ENCODE measurements around the gene ZNF70.

ZNF70 gene

GRCh38 chr22:23777776-23778576 lies 27.1 kb upstream of the ZNF70 start:
- Histone ChIP-seq H3K27ac (ENCODE audit: low read depth, low read length) (no peak overlapping the region), H3K4me3 (ENCODE audit: low read depth, low read length) (no peak overlapping the region), H3K9ac (ENCODE audit: low read depth, low read length) (no peak overlapping the region), H3K9me3 (ENCODE audit: control insufficient read depth, insufficient read depth, low read length) (no peaks in the 10 kb centered on the region), H3K27me3 (ENCODE audit: control insufficient read depth, insufficient read depth, low read length) (peaks cover 16% of the 10 kb centered on the region), H3K36me3 (ENCODE audit: control insufficient read depth, insufficient read depth, low read length) (no peaks in the 10 kb centered on the region), H3K4me1 (ENCODE audit: control insufficient read depth, insufficient read depth, low read length) (no peaks in the 10 kb centered on the region)

GRCh38 chr22:23775779-23776375 lies 25.0 kb upstream of the ZNF70 start:
- no peaks in the 10 kb centered on the region for H3K36me3 ChIP-seq (ENCODE audit: control insufficient read depth, insufficient read depth, low read length)
- no peaks in the 10 kb centered on the region for H3K9me3 ChIP-seq (ENCODE audit: control insufficient read depth, insufficient read depth, low read length)
- peaks cover 6% of the 10 kb centered on the region for H3K4me1 ChIP-seq (ENCODE audit: control insufficient read depth, insufficient read depth, low read length)
- H3K27ac ChIP-seq (ENCODE audit: low read depth, low read length): no peak overlapping the region
- H3K27me3 ChIP-seq (ENCODE audit: control insufficient read depth, insufficient read depth, low read length): peaks cover 17% of the 10 kb centered on the region
- H3K4me3 ChIP-seq (ENCODE audit: low read depth, low read length): no peak overlapping the region
- H3K9ac ChIP-seq (ENCODE audit: low read depth, low read length): no peak overlapping the region

GRCh38 chr22:23774922-23775436 lies 24.1 kb upstream of the ZNF70 start:
- peaks cover 6% of the 10 kb centered on the region for H3K4me1 ChIP-seq (ENCODE audit: control insufficient read depth, insufficient read depth, low read length)
- H3K4me3 ChIP-seq (ENCODE audit: low read depth, low read length): no peak overlapping the region
- H3K9ac ChIP-seq (ENCODE audit: low read depth, low read length): no peak overlapping the region
- no peak overlapping the region for H3K27ac ChIP-seq (ENCODE audit: low read depth, low read length)
- no peaks in the 10 kb centered on the region for H3K36me3 ChIP-seq (ENCODE audit: control insufficient read depth, insufficient read depth, low read length)
- peaks cover 17% of the 10 kb centered on the region for H3K27me3 ChIP-seq (ENCODE audit: control insufficient read depth, insufficient read depth, low read length)
- no peaks in the 10 kb centered on the region for H3K9me3 ChIP-seq (ENCODE audit: control insufficient read depth, insufficient read depth, low read length)

- Histone ChIP-seq H3K36me3 (ENCODE audit: control insufficient read depth, insufficient read depth, low read length) (no peaks in the 10 kb centered on the region), H3K4me3 (ENCODE audit: low read depth, low read length) (no peak overlapping the region), H3K27me3 (ENCODE audit: control insufficient read depth, insufficient read depth, low read length) (peaks cover 22% of the 10 kb centered on the region), H3K4me1 (ENCODE audit: control insufficient read depth, insufficient read depth, low read length) (peaks cover 6% of the 10 kb centered on the region), H3K9ac (ENCODE audit: low read depth, low read length) (no peak overlapping the region), H3K9me3 (ENCODE audit: control insufficient read depth, insufficient read depth, low read length) (no peaks in the 10 kb centered on the region), H3K27ac (ENCODE audit: low read depth, low read length) (no peak overlapping the region)
These were observed 23.4 kb upstream of the ZNF70 start for GRCh38 chr22:23774114-23774921.

GRCh38 chr22:23773483-23774113 lies 22.7 kb upstream of the ZNF70 start:
- Histone ChIP-seq H3K4me3 (ENCODE audit: low read depth, low read length) (peak overlapping the region; percentile 66), H3K27me3 (ENCODE audit: control insufficient read depth, insufficient read depth, low read length) (peaks cover 26% of the 10 kb centered on the region), H3K9ac (ENCODE audit: low read depth, low read length) (no peak overlapping the region), H3K9me3 (ENCODE audit: control insufficient read depth, insufficient read depth, low read length) (no peaks in the 10 kb centered on the region), H3K36me3 (ENCODE audit: control insufficient read depth, insufficient read depth, low read length) (no peaks in the 10 kb centered on the region), H3K4me1 (ENCODE audit: control insufficient read depth, insufficient read depth, low read length) (peaks cover 6% of the 10 kb centered on the region), H3K27ac (ENCODE audit: low read depth, low read length) (no peak overlapping the region)

GRCh38 chr22:23772649-23773473 lies 21.9 kb upstream of the ZNF70 start, which contains the start of gene MMP11:
MMP11 (plus strand) TSS chr22:23772849; CDS start chr22:23772871, 22 bp downstream.
- Histone ChIP-seq H3K4me1 (ENCODE audit: control insufficient read depth, insufficient read depth, low read length) (peaks cover 6% of the 10 kb centered on the region), H3K9ac (ENCODE audit: low read depth, low read length) (peak within 1 kb of the TSS; percentile 37; the same call in 1 of the 2 replicates), H3K4me3 (ENCODE audit: low read depth, low read length) (peak within 1 kb of the TSS; percentile 66), H3K27me3 (ENCODE audit: control insufficient read depth, insufficient read depth, low read length) (peaks cover 26% of the 10 kb centered on the region), H3K9me3 (ENCODE audit: control insufficient read depth, insufficient read depth, low read length) (no peaks in the 10 kb centered on the region), H3K36me3 (ENCODE audit: control insufficient read depth, insufficient read depth, low read length) (no peaks in the 10 kb centered on the region), H3K27ac (ENCODE audit: low read depth, low read length) (no peak within 1 kb of the TSS)

- peak overlapping the region; percentile 66 for H3K4me3 ChIP-seq (ENCODE audit: low read depth, low read length)
- H3K27me3 ChIP-seq (ENCODE audit: control insufficient read depth, insufficient read depth, low read length): peaks cover 26% of the 10 kb centered on the region
- no peak overlapping the region for H3K27ac ChIP-seq (ENCODE audit: low read depth, low read length)
- no peaks in the 10 kb centered on the region for H3K36me3 ChIP-seq (ENCODE audit: control insufficient read depth, insufficient read depth, low read length)
- H3K9me3 ChIP-seq (ENCODE audit: control insufficient read depth, insufficient read depth, low read length): no peaks in the 10 kb centered on the region
- H3K9ac ChIP-seq (ENCODE audit: low read depth, low read length): peak overlapping the region; percentile 37; the same call in 1 of the 2 replicates
- H3K4me1 ChIP-seq (ENCODE audit: control insufficient read depth, insufficient read depth, low read length): peaks cover 6% of the 10 kb centered on the region
These were observed 21.4 kb upstream of the ZNF70 start for GRCh38 chr22:23772315-23772648.

- no peaks in the 10 kb centered on the region for H3K9me3 ChIP-seq (ENCODE audit: control insufficient read depth, insufficient read depth, low read length)
- H3K4me3 ChIP-seq (ENCODE audit: low read depth, low read length): no peak overlapping the region
- no peak overlapping the region for H3K27ac ChIP-seq (ENCODE audit: low read depth, low read length)
- peaks cover 24% of the 10 kb centered on the region for H3K27me3 ChIP-seq (ENCODE audit: control insufficient read depth, insufficient read depth, low read length)
- H3K4me1 ChIP-seq (ENCODE audit: control insufficient read depth, insufficient read depth, low read length): peaks cover 10% of the 10 kb centered on the region
- H3K9ac ChIP-seq (ENCODE audit: low read depth, low read length): no peak overlapping the region
- H3K36me3 ChIP-seq (ENCODE audit: control insufficient read depth, insufficient read depth, low read length): peaks cover 12% of the 10 kb centered on the region
These were observed 18.5 kb upstream of the ZNF70 start for GRCh38 chr22:23769321-23769965.

- Histone ChIP-seq H3K4me1 (ENCODE audit: control insufficient read depth, insufficient read depth, low read length) (peaks cover 21% of the 10 kb centered on the region), H3K27ac (ENCODE audit: low read depth, low read length) (peak within 1 kb of the TSS; percentile 83), H3K4me3 (ENCODE audit: low read depth, low read length) (peak within 1 kb of the TSS; percentile 82), H3K27me3 (ENCODE audit: control insufficient read depth, insufficient read depth, low read length) (peaks cover 9% of the 10 kb centered on the region), H3K36me3 (ENCODE audit: control insufficient read depth, insufficient read depth, low read length) (peaks cover 12% of the 10 kb centered on the region), H3K9ac (ENCODE audit: low read depth, low read length) (peak within 1 kb of the TSS; percentile 70), H3K9me3 (ENCODE audit: control insufficient read depth, insufficient read depth, low read length) (no peaks in the 10 kb centered on the region)
These were observed 17.0 kb upstream of the ZNF70 start, which contains the start of gene CHCHD10 for GRCh38 chr22:23767673-23768548. CHCHD10 (minus strand) TSS chr22:23767972; CDS start chr22:23767874, 98 bp downstream.
